GM20000 (cell line): Measurements from ENCODE around the gene GNLY.

Experiments used
- DNase-seq: peaks from one replicate; pipeline ENCODE4 v3.0.0; 2012; ENCODE audit warnings: low spot score
- TF ChIP-seq, protein P1 (sequence below): IDR thresholded peaks from 2 replicates; pipeline ENCODE4 v1.5.1; 2012; ENCODE audit warnings: mild to moderate bottlenecking, control low read depth; ENCODE audit errors: extremely low read depth, missing control alignments

Gene GNLY

DNA sequence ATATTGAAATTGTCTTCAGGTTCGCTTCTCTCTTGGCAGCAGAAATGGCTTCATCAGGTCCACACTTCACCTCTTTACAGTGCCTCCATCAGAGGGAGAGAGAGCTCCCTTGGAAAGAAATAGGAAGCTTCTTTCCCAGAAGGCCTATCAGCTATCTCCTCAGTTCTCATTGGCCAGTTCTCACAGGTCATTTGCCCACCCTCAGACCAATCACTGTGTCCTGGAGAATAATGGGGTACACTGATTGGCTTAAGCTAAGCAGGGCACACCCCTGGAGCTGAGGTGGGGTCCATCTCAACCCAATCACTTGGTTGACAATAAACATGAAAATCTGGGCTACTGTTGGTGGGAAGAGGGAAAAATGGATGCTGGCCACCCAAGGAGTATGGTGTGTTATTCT, 5.2 kb downstream of the GNLY start:
- DNase-seq: no peak
- TF ChIP-seq, protein P1, sequence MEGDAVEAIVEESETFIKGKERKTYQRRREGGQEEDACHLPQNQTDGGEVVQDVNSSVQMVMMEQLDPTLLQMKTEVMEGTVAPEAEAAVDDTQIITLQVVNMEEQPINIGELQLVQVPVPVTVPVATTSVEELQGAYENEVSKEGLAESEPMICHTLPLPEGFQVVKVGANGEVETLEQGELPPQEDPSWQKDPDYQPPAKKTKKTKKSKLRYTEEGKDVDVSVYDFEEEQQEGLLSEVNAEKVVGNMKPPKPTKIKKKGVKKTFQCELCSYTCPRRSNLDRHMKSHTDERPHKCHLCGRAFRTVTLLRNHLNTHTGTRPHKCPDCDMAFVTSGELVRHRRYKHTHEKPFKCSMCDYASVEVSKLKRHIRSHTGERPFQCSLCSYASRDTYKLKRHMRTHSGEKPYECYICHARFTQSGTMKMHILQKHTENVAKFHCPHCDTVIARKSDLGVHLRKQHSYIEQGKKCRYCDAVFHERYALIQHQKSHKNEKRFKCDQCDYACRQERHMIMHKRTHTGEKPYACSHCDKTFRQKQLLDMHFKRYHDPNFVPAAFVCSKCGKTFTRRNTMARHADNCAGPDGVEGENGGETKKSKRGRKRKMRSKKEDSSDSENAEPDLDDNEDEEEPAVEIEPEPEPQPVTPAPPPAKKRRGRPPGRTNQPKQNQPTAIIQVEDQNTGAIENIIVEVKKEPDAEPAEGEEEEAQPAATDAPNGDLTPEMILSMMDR: no peak

GRCh38 chr2:85702172-85702571, 8.0 kb downstream of the GNLY start:
- DNase-seq: no peak
- TF ChIP-seq, protein P1: no peak

- TF ChIP-seq, protein P1: no peak
- DNase-seq: no peak
Observed at GRCh38 chr2:85702800-85703199, 8.6 kb downstream of the GNLY start.

- TF ChIP-seq, protein P1: no peak
- DNase-seq: no peak
Observed at GRCh38 chr2:85703329-85703728, 9.2 kb downstream of the GNLY start.

- DNase-seq: no peak
- TF ChIP-seq, protein P1: no peak
Observed at GRCh38 chr2:85704038-85704437, 9.9 kb downstream of the GNLY start.

DNA sequence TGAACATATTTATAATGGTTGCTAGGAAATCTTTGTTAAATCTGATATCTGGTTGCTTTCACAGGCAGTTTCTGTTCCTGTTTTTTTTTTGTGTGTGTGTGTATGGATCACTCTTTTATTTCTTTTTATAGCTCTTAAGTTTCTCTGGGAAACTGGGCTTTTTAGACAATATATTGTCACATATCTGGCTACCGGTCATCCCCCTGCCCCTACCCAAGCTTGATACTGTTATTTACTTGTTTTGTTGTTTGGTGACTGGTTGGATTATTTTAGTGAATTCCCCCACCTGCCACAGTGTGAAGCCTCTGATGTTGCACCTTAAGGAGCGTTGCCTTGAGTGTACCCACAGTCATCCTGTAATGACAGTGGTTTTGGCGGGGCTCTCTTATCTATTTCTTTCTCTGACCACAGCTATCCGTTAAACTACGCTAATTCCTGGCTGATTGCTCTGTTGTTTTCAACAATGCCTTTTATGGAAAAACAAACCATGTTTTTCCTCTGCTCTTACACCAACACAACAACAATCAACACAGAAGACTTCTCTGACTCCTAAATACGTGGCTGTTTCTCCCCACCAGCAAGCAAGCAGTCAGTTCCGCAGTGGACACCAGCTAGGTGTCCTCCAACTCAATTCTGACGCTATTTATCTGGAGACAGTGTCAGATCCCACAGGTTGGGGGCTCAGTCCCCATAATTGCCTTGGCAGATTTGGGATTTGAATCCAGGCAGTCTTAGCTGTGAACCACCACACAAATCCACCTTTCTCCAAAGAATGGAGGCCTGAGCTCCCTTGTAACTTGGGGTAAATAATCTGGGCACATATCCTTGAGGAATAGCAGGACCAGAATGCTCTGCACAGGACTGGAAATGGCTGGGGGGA, 10.9 kb downstream of the GNLY start:
- peak; percentile 47 for DNase-seq
- TF ChIP-seq, protein P1: no peak

GRCh38 chr2:85705680-85706039, 11.5 kb downstream of the GNLY start:
- DNase-seq: no peak
- TF ChIP-seq, protein P1: no peak
